ENCODE measurements around the gene CPN1. TPM values are rescaled to one million over a fixed set of nuclear protein-coding genes. Genes with fewer than 3 reads are reported as not detected.

CPN1 gene
- total RNA-seq, 1 experiment from 2014 or later: not detected

GRCh38 chr10:100124097-100124496 is 42.4 kb upstream of the CPN1 start:
- Histone ChIP-seq H3K27me3 (ENCODE audit: insufficient read depth, low read length) (no peaks in the 10 kb centered on the region), H3K23me2 (ENCODE audit: insufficient read length, low read depth, low read length, poor library complexity, severe bottlenecking) (no peaks in the 10 kb centered on the region), H3K79me2 (ENCODE audit: insufficient read depth, low read length) (no peaks in the 10 kb centered on the region), H3K14ac (ENCODE audit: insufficient read depth, low read length) (no peak overlapping the region), H3K23ac (ENCODE audit: insufficient read length, low read depth, low read length) (no peak overlapping the region), H4K20me1 (ENCODE audit: control insufficient read depth, insufficient read depth, insufficient read length) (no peaks in the 10 kb centered on the region), H3K4me2 (ENCODE audit: insufficient read depth, insufficient read length, low read length) (no peak overlapping the region), H3K79me1 (ENCODE audit: insufficient read depth, low read depth, low read length, poor library complexity, severe bottlenecking) (no peaks in the 10 kb centered on the region), H2BK20ac (ENCODE audit: low read depth, low read length, poor library complexity, severe bottlenecking) (no peak overlapping the region), H3K4ac (ENCODE audit: low read depth, low read length) (no peak overlapping the region), H2AFZ (ENCODE audit: low read length) (no peak overlapping the region), H3K9me3 (ENCODE audit: control insufficient read depth, low read depth, low read length) (no peaks in the 10 kb centered on the region), H4K91ac (ENCODE audit: insufficient read length, low read depth, low read length) (no peak overlapping the region), H3K18ac (ENCODE audit: insufficient read length, low read depth, low read length) (no peak overlapping the region), H3T11ph (ENCODE audit: low read length) (no peak overlapping the region), H4K5ac (ENCODE audit: insufficient read length, low read depth, low read length) (no peak overlapping the region), H2BK5ac (ENCODE audit: insufficient read length, low read length) (no peak overlapping the region), H3K56ac (ENCODE audit: insufficient read length, low read depth, low read length) (no peak overlapping the region), H3K27ac (ENCODE audit: insufficient read length, low read depth, low read length) (no peak overlapping the region), H2BK15ac (ENCODE audit: low read depth, low read length) (no peak overlapping the region), H2AK5ac (ENCODE audit: insufficient read length, low read length) (no peak overlapping the region), H2BK120ac (ENCODE audit: low read depth, low read length, poor library complexity, severe bottlenecking) (no peak overlapping the region), H3K4me1 (ENCODE audit: insufficient read depth, low read length) (no peaks in the 10 kb centered on the region), H2BK12ac (ENCODE audit: insufficient read length, low read depth, low read length) (no peak overlapping the region), H4K8ac (replicated peaks; ENCODE audit: insufficient read length, low read depth, low read length) (no peak overlapping the region), H3K9ac (ENCODE audit: extremely low read depth, insufficient read length, low read length) (no peak overlapping the region)
- no peak overlapping the region for H3K4me3 Mint-ChIP-seq
- H3K36me3 Mint-ChIP-seq (ENCODE audit: insufficient read depth in 1 of 3, low read depth in 3 of 3): no peaks in the 10 kb centered on the region
- H3K9me3 Mint-ChIP-seq: no peaks in the 10 kb centered on the region
- H3K27me3 Mint-ChIP-seq (ENCODE audit: low read depth): no peaks in the 10 kb centered on the region; the same call in 1 of the 2 replicates
- TF ChIP-seq CTCF (conservative IDR thresholded peaks at IDR 0.05): no peak
- no CpG with 5 or more reads among the region's 4 CpGs for WGBS (ENCODE audit: extremely low coverage, insufficient read length, low lambda C conversion rate)
- no peaks in the 10 kb centered on the region; a peak in 1 of 4 replicates for H3K4me1 Mint-ChIP-seq
- H3K27ac Mint-ChIP-seq: no peak overlapping the region
- DNase-seq: no peak
